Measurements from ENCODE around the gene EIF5AL1. TPM values are rescaled to one million over a fixed set of nuclear protein-coding genes. Genes with fewer than 3 reads are reported as not detected.
"Not testable (repeated sequence)": the region's sequence is repeated elsewhere in the genome, so short reads cannot be mapped to it uniquely, and the experiment has no call there.

EIF5AL1 gene
- 0.26 and 0.33 TPM in 2 replicates for total RNA-seq
- polyA plus RNA-seq = 2.0 and 2.4 TPM in 2 replicates
- polyA plus RNA-seq (2012) = 0.48 and 0.53 TPM in 2 replicates
- 0.55 and 1.1 TPM in 2 replicates for polyA minus RNA-seq (ENCODE audit: low replicate concordance)

GRCh38 chr10:79511891-79512583 is at the start of gene EIF5AL1:
Gene EIF5AL1 (plus strand): TSS chr10:79512533. CDS start chr10:79512650, 117 bp downstream.
- not testable (repeated sequence) for H3K9ac ChIP-seq (ENCODE audit: insufficient read depth, low read length); H4K20me1 ChIP-seq (ENCODE audit: control insufficient read depth, extremely low read depth, insufficient read depth, low read length); H3K4me1 ChIP-seq (ENCODE audit: control insufficient read depth, extremely low read depth, insufficient read depth, low read length); H3K36me3 ChIP-seq (ENCODE audit: control insufficient read depth, insufficient read depth, low read length); H3K9me3 ChIP-seq (ENCODE audit: control insufficient read depth, insufficient read depth, low read depth, low read length); H3K4me3 ChIP-seq (replicated peaks in 1 of 4; ENCODE audit: control extremely low read depth in 1 of 4, insufficient read depth in 1 of 4, low read depth in 3 of 4, low read length in 4 of 4); H3K27me3 ChIP-seq (ENCODE audit: control insufficient read depth, insufficient read depth, low read length); DNase-seq (ENCODE audit: low read depth in 2 of 2); H3K4me2 ChIP-seq (ENCODE audit: extremely low read depth, insufficient read depth, low read length); H3K79me2 ChIP-seq (ENCODE audit: control insufficient read depth, insufficient read depth, low read length); H2AFZ ChIP-seq (ENCODE audit: low read length); H3K27ac ChIP-seq (ENCODE audit: insufficient read depth, low read length)

- no peak overlapping the region for H3K4me3 ChIP-seq (replicated peaks in 1 of 4; ENCODE audit: control extremely low read depth in 1 of 4, insufficient read depth in 1 of 4, low read depth in 3 of 4, low read length in 4 of 4)
- H4K20me1 ChIP-seq (ENCODE audit: control insufficient read depth, extremely low read depth, insufficient read depth, low read length) = no peaks in the 10 kb centered on the region
- no peaks in the 10 kb centered on the region for H3K9me3 ChIP-seq (ENCODE audit: control insufficient read depth, insufficient read depth, low read depth, low read length)
- no peak overlapping the region for H3K27ac ChIP-seq (ENCODE audit: insufficient read depth, low read length)
- TF ChIP-seq EZH2 (IDR thresholded peaks at IDR 0.05; ENCODE audit: low read length, missing control alignments) (no peak), CTCF (conservative IDR thresholded peaks at IDR 0.05 in 1 of 2, IDR thresholded peaks at IDR 0.05 in 1 of 2; ENCODE audit: low read depth in 1 of 2, low read length in 2 of 2) (no peak)
- no peak overlapping the region for H3K4me2 ChIP-seq (ENCODE audit: extremely low read depth, insufficient read depth, low read length)
- H3K79me2 ChIP-seq (ENCODE audit: control insufficient read depth, insufficient read depth, low read length) = no peaks in the 10 kb centered on the region
- peaks cover 7% of the 10 kb centered on the region for H3K4me1 ChIP-seq (ENCODE audit: control insufficient read depth, extremely low read depth, insufficient read depth, low read length)
- H3K27me3 ChIP-seq (ENCODE audit: control insufficient read depth, insufficient read depth, low read length) = no peaks in the 10 kb centered on the region
- no peak overlapping the region for H2AFZ ChIP-seq (ENCODE audit: low read length)
- no peaks in the 10 kb centered on the region for H3K36me3 ChIP-seq (ENCODE audit: control insufficient read depth, insufficient read depth, low read length)
- DNase-seq (ENCODE audit: low read depth in 2 of 2) = no peak
- no peak overlapping the region for H3K9ac ChIP-seq (ENCODE audit: insufficient read depth, low read length)
Observed at GRCh38 chr10:79463578-79464496, 48.5 kb upstream of the EIF5AL1 start.

GRCh38 chr10:79465341-79465740 is 47.0 kb upstream of the EIF5AL1 start:
- H4K20me1 ChIP-seq (ENCODE audit: control insufficient read depth, extremely low read depth, insufficient read depth, low read length) = no peaks in the 10 kb centered on the region
- no peak overlapping the region for H3K4me2 ChIP-seq (ENCODE audit: extremely low read depth, insufficient read depth, low read length)
- no peaks in the 10 kb centered on the region for H3K36me3 ChIP-seq (ENCODE audit: control insufficient read depth, insufficient read depth, low read length)
- TF ChIP-seq EZH2 (IDR thresholded peaks at IDR 0.05; ENCODE audit: low read length, missing control alignments) (no peak), CTCF (conservative IDR thresholded peaks at IDR 0.05 in 1 of 2, IDR thresholded peaks at IDR 0.05 in 1 of 2; ENCODE audit: low read depth in 1 of 2, low read length in 2 of 2) (no peak)
- no peak overlapping the region for H3K9ac ChIP-seq (ENCODE audit: insufficient read depth, low read length)
- DNase-seq (ENCODE audit: low read depth in 2 of 2) = no peak
- H3K27ac ChIP-seq (ENCODE audit: insufficient read depth, low read length) = no peak overlapping the region
- no peaks in the 10 kb centered on the region for H3K9me3 ChIP-seq (ENCODE audit: control insufficient read depth, insufficient read depth, low read depth, low read length)
- peaks cover 9% of the 10 kb centered on the region for H3K4me1 ChIP-seq (ENCODE audit: control insufficient read depth, extremely low read depth, insufficient read depth, low read length)
- H3K27me3 ChIP-seq (ENCODE audit: control insufficient read depth, insufficient read depth, low read length) = no peaks in the 10 kb centered on the region
- no peak overlapping the region for H3K4me3 ChIP-seq (replicated peaks in 1 of 4; ENCODE audit: control extremely low read depth in 1 of 4, insufficient read depth in 1 of 4, low read depth in 3 of 4, low read length in 4 of 4)
- no peaks in the 10 kb centered on the region for H3K79me2 ChIP-seq (ENCODE audit: control insufficient read depth, insufficient read depth, low read length)
- H2AFZ ChIP-seq (ENCODE audit: low read length) = no peak overlapping the region
